ENCODE data around the gene MEOX2. TPM values are rescaled to one million over a fixed set of nuclear protein-coding genes. Genes with fewer than 3 reads are reported as not detected.

MEOX2 gene
- polyA plus RNA-seq, 1 donor (not counting 4 experiments of a cell fraction or from before 2014, with no cell fraction given), result not detected

DNA sequence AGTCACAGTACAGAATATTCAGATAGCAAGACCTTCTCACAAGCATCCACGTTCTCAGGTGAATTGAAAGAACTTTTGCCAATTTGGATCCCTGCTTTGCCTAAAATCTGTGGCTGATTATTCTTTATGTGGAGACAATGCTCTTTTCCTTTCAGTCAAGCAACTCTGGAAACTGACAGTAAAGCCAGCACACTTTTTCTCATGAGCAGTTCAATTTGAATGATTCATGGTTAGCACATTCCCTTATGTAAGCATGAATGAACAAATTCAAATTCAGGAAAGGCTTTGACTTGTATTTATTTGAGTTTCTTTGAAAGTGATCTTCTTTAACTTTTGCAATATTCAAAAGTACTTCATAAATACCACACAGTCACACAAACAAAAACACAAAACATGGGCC is 57.6 kb downstream of the MEOX2 start:
- H3K9me1 ChIP-seq (ENCODE audit: control insufficient read depth, extremely low read depth, insufficient read depth, low read length), result no peaks in the 10 kb centered on the region
- H3K9me3 ChIP-seq (ENCODE audit: control insufficient read depth, low read depth, low read length), result no peaks in the 10 kb centered on the region
- no peaks in the 10 kb centered on the region for H3K27me3 ChIP-seq (ENCODE audit: control insufficient read depth, extremely low read depth, insufficient read depth, low read length)
- no peak overlapping the region for H3K4me3 ChIP-seq (ENCODE audit: control insufficient read depth in 2 of 3, extremely low read depth in 1 of 3, insufficient read depth in 2 of 3, low read depth in 1 of 3, low read length in 3 of 3)
- H3K79me2 ChIP-seq (ENCODE audit: control insufficient read depth, insufficient read depth, low read length), result no peaks in the 10 kb centered on the region
- FAIRE-seq (no peak), DNase-seq (ENCODE audit: low read depth, low spot score) (no peak)
- no peak overlapping the region for H2AFZ ChIP-seq (ENCODE audit: control insufficient read depth, low read length)
- no peak overlapping the region for H3K27ac ChIP-seq (ENCODE audit: control insufficient read depth, insufficient read depth, low read length)
- H3K9ac ChIP-seq (ENCODE audit: control insufficient read depth, extremely low read depth, insufficient read depth, low read length), result no peak overlapping the region
- no peaks in the 10 kb centered on the region for H3K4me1 ChIP-seq (ENCODE audit: control insufficient read depth, extremely low read depth, insufficient read depth, low read length)
- no peaks in the 10 kb centered on the region for H3K36me3 ChIP-seq (ENCODE audit: control insufficient read depth in 2 of 2, extremely low read depth in 1 of 2, insufficient read depth in 2 of 2, low read length in 2 of 2)
- dilution Hi-C loops (cut with MboI; ENCODE audit: extremely low pct_ligation_motif_present, low sequenced_read_pairs), result no loop called here
- no peaks in the 10 kb centered on the region for H4K20me1 ChIP-seq (ENCODE audit: control insufficient read depth, extremely low read depth, insufficient read depth, low read length)
- TF ChIP-seq, protein P1, sequence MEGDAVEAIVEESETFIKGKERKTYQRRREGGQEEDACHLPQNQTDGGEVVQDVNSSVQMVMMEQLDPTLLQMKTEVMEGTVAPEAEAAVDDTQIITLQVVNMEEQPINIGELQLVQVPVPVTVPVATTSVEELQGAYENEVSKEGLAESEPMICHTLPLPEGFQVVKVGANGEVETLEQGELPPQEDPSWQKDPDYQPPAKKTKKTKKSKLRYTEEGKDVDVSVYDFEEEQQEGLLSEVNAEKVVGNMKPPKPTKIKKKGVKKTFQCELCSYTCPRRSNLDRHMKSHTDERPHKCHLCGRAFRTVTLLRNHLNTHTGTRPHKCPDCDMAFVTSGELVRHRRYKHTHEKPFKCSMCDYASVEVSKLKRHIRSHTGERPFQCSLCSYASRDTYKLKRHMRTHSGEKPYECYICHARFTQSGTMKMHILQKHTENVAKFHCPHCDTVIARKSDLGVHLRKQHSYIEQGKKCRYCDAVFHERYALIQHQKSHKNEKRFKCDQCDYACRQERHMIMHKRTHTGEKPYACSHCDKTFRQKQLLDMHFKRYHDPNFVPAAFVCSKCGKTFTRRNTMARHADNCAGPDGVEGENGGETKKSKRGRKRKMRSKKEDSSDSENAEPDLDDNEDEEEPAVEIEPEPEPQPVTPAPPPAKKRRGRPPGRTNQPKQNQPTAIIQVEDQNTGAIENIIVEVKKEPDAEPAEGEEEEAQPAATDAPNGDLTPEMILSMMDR (optimal IDR thresholded peaks at IDR 0.05 in 1 of 3, IDR thresholded peaks at IDR 0.05 in 1 of 3, conservative IDR thresholded peaks at IDR 0.05 in 1 of 3; ENCODE audit: extremely low read depth in 1 of 3, insufficient read depth in 2 of 3, low read length in 3 of 3), result no peak
- TF ChIP-seq EZH2 (IDR thresholded peaks at IDR 0.05; ENCODE audit: low read length), result no peak
- no peak overlapping the region for H3K4me2 ChIP-seq (ENCODE audit: control insufficient read depth, extremely low read depth, insufficient read depth, low read depth, low read length)

DNA sequence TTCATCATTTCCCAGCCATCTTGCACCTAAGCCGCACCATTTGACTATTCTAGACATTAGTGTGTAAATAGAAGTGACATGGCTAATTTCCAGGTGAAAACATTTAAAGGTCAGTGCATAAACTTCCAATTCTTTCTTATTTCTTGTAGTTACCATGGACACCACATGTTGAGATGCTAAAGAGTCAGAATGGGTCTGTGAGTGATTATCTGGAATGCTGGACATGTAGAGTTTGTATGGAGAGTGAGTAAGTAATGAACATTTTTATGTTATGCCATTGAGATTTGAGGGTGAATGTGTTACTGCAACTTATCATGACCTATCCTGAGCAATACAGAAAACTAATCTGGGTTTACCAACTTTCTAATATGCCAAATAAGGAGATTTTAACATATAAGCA is 60.4 kb downstream of the MEOX2 start:
- no peaks in the 10 kb centered on the region for H3K9me1 ChIP-seq (ENCODE audit: control insufficient read depth, extremely low read depth, insufficient read depth, low read length)
- dilution Hi-C loops (cut with MboI; ENCODE audit: extremely low pct_ligation_motif_present, low sequenced_read_pairs), result no loop called here
- no peaks in the 10 kb centered on the region for H3K79me2 ChIP-seq (ENCODE audit: control insufficient read depth, insufficient read depth, low read length)
- no peak overlapping the region for H3K27ac ChIP-seq (ENCODE audit: control insufficient read depth, insufficient read depth, low read length)
- no peaks in the 10 kb centered on the region for H3K27me3 ChIP-seq (ENCODE audit: control insufficient read depth, extremely low read depth, insufficient read depth, low read length)
- FAIRE-seq (no peak), DNase-seq (ENCODE audit: low read depth, low spot score) (no peak)
- H3K4me2 ChIP-seq (ENCODE audit: control insufficient read depth, extremely low read depth, insufficient read depth, low read depth, low read length), result no peak overlapping the region
- no peak overlapping the region for H3K4me3 ChIP-seq (ENCODE audit: control insufficient read depth in 2 of 3, extremely low read depth in 1 of 3, insufficient read depth in 2 of 3, low read depth in 1 of 3, low read length in 3 of 3)
- H3K9ac ChIP-seq (ENCODE audit: control insufficient read depth, extremely low read depth, insufficient read depth, low read length), result no peak overlapping the region
- H3K36me3 ChIP-seq (ENCODE audit: control insufficient read depth in 2 of 2, extremely low read depth in 1 of 2, insufficient read depth in 2 of 2, low read length in 2 of 2), result no peaks in the 10 kb centered on the region
- no peak overlapping the region for H2AFZ ChIP-seq (ENCODE audit: control insufficient read depth, low read length)
- no peaks in the 10 kb centered on the region for H3K4me1 ChIP-seq (ENCODE audit: control insufficient read depth, extremely low read depth, insufficient read depth, low read length)
- H4K20me1 ChIP-seq (ENCODE audit: control insufficient read depth, extremely low read depth, insufficient read depth, low read length), result no peaks in the 10 kb centered on the region
- TF ChIP-seq EZH2 (IDR thresholded peaks at IDR 0.05; ENCODE audit: low read length), result no peak
- TF ChIP-seq, protein P1 (optimal IDR thresholded peaks at IDR 0.05 in 1 of 3, IDR thresholded peaks at IDR 0.05 in 1 of 3, conservative IDR thresholded peaks at IDR 0.05 in 1 of 3; ENCODE audit: extremely low read depth in 1 of 3, insufficient read depth in 2 of 3, low read length in 3 of 3), result no peak
- no peaks in the 10 kb centered on the region for H3K9me3 ChIP-seq (ENCODE audit: control insufficient read depth, low read depth, low read length)
